Fibroblast of gingiva (primary cell): ENCODE results near the gene SSRP1.

Source experiments
- DNase-seq: peaks from one replicate; pipeline ENCODE4 v3.0.0-alpha.2; 2011; ENCODE audit warnings: low read depth

SSRP1 gene

DNA sequence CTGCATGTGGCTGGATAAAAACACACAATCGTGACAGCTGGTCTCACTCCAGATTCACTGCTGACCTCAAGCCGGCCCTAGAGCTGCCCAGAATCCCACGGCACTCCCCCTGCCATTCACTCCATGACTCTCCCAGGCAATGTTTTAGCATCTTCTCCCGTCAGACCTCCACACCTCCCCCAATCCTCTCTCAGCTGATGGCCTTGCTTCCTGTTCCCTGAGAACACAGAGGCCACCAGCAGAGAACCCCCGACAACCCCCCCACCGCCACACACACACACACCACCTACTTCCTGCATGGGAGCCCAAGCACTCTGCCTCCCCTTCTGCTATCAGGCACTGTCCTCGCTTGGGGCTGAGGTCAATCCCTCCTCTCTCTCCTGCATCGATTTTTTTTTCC lies 20.2 kb downstream of the SSRP1 start:
- no peak for DNase-seq

DNA sequence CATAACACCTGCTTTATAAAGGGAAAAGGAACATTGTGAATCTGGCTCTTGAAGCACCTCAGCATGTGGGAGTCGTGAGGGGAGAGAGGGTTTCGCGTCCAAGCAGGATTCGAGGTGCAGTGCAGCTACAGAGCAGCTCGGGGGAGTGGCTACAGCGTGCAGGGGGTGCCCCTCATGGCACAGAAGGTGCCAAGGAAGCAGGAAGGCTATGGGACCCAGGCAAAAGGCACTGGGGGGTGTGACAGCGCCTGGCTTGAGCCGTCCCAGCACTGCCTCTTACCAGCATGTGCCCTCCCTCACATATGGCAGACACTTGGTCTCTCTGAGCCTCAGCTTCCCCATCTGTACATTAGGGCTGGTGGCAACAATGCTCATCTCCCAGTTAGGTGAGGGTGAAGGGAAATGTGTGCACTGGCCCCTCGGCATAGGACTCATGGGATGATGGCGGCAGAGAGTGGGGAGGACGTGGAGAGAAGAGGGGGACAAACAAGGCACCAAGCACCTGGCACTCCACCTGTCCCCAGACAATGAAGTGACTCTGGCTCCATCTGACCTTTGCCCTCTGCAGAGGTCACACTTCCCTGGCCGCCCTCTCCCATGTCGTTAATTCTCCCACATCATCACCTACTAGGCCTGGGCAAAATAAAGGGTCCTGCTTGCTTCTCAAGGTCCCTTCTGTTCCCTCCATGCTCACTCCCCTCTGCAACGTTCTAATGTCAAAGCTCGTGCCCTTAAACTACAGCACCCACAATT lies 21.3 kb downstream of the SSRP1 start:
- no peak for DNase-seq

DNA sequence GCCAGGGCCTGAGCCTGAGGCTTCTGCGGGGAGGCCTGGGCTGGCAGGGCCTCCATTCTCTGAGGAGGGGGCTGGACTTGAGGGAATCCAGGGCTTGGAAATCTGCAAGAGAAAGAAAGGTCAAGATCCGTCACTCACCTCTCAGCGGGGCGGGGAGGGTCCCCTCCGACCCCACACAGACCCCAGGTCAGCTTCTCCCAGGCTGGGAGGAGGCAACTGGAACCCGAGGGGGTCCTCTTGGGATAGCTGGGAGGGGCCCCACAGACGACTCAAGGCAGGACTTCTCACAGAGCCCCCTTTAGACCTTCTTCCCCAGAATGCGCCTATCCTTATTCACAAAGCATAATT lies 21.9 kb downstream of the SSRP1 start:
- no peak for DNase-seq

- no peak for DNase-seq
These were observed 22.5 kb downstream of the SSRP1 start for GRCh38 chr11:57313071-57313787.

- DNase-seq: no peak
These were observed 23.1 kb downstream of the SSRP1 start for GRCh38 chr11:57312511-57313021.

GRCh38 chr11:57311109-57311936 lies 24.4 kb downstream of the SSRP1 start:
- DNase-seq: peak; percentile 99

GRCh38 chr11:57310630-57311086 lies 25.0 kb downstream of the SSRP1 start:
- DNase-seq: peak; percentile 74

DNA sequence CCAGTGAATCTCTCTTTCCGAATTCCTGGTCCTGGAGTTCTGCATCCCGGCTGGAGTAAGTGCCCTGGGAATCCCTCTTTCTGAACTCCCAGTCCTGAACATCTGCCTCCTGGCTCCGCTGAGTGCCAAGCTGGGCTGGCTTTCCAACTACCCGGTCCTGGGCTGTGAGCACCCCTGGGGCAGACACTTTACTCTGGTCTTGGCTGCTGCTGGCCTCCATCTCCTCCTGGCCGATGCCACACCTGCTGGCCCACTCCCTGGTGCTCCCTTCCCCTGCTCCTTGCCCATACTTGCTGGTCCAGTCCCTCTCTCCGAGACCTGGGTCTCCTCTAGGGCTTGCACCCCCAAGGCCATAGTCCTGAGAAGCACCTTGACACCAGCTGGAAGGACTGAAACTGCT lies 25.6 kb downstream of the SSRP1 start:
- DNase-seq: no peak

- no peak for DNase-seq
These were observed 26.3 kb downstream of the SSRP1 start for GRCh38 chr11:57309106-57310059.

DNA sequence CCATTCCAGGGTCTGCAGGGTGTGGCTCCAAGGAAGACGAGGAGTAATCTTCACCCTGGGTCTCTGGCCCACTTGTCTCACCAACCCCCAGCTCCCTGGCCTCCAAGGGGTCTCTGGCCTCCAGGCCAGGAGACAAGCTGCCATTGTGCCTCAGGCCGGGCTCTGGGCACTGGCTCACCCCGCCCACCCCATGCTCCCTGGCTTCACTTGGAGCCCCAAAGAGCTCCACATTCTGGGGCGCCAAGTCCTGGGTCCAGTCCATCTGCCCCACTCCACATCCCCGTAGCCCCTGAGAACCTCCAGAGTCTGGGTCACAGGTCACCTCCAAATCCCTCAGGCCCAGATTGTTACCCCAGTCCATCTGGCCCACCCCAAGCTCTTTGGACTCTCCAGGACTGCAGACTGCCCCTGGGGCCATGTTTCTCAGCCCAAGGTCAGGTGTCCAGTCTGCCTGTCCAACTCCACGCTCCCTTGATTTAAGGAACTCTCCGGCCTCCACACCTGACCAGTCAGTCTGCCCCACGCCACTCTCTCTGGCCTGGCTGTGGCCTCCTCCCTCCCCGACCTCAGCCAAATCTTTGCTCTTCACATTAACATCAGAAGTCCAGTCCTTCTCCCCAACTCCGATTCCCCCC lies 27.1 kb downstream of the SSRP1 start:
- no peak for DNase-seq

GRCh38 chr11:57307666-57308270 lies 27.9 kb downstream of the SSRP1 start:
- no peak for DNase-seq

DNA sequence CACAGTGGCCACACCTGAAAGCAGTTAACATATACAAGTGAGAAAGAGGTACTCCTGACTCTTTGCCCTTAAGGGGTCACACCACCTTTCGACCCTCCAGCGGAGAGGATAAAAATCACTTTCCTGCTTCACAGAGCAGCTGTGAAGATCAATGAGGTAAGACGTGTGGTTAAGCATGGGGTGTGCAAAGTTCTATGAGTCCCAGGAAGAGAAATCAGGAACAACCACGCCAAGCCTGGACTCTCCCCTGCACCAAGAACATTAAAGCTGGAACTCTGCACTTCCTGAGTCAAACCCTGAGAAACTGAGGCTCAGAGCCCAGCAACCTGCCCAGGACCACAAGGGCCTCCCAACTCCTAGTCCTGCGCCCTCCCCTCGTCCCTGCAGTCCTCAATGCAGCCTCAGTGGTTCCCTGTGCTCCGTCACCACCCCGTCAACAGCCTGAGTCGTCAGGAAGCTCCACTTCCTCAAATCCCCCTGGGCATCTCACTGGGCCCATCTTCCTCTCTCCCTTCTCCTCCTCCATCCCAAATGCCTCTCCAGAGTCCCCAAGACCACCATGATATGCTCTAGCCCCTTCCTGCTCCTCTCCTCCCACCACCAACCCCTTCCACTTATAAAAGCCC lies 28.6 kb downstream of the SSRP1 start:
- DNase-seq: no peak

DNA sequence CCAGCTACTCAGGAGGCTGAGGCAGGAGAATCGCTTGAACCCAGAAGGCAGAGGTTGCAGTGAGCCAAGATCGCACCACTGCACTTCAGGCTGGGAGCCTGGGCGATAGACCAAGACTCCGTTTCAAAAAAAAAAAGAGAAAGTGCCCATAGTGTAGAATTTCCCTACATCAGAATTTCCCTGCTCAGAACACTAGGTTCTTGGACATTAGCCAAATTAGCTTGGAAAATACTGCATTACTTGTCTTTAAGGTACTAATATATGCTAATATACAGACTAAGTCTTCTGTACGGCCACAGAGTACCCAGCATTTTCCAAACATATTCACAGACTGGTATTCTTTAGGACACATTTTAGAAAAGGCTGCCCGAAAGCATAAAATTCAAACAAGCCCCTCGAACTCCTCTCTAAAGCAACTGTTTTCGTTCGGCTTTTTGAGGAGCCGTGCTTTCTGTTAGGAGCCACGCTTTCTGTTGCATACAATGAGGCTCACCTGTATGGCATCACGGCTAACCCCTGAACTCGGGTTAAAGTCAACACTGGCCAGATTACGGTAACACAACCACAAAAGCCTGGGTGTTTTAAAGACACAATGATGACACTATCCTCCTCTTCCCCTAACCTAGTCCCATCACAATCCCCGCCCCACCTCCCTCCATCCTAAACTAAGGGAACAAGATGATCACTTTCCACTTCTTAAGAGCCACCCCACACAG lies 29.4 kb downstream of the SSRP1 start:
- peak; percentile 47 for DNase-seq

DNA sequence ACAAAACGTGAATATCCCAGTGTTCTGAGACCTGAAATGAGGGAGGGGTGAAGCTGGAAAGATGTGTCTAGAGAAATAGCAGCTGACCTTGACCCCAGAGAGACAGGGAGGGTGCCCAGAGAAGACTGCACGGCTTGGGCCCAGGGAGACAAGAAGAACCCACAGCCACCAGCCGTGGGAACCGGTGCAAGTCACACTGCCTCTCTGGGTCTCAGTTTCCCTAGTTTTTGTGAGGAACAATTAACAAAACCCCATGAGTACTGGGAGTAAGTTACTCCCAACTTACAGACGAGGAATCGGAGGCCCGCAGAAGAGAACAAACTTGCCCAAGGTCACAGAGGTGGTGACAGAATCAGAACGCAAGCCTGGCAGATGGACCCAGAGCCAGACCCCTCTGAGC lies 30.2 kb downstream of the SSRP1 start:
- no peak for DNase-seq

GRCh38 chr11:57303990-57304579 lies 31.6 kb downstream of the SSRP1 start:
- DNase-seq: no peak

DNA sequence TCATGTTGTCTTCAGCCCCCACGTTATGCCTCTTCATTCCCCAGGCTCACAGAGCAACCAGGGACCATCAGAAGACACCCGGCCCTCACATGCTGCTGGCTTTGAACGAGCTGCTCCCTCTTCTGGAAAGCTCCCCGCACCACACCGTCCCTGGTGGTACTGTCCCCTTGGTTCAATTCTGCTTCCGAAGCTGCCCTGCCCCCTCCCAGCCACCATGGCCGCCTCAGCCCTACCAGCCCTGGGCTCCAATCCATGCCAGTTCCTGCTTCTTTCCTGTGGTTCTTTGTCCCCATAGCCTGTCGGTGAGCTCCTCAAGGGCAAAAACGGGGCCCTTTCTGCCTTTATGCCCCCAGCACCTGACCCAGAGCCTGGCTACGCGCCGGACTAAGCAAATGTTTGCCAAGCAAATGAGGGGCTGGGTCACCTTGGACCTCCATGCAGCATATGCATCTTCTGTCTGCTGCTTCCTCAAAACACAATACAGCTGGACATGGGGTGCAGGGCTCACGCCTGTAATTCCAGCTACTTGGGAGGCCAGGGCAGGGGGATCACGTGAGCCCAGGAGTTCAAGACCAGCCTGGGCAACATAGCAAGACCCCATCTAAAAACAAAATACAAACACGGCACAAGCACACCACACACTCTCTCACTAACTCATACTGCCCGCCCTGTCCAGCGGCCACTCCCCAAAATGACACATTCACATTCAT lies 32.3 kb downstream of the SSRP1 start:
- DNase-seq: no peak

DNA sequence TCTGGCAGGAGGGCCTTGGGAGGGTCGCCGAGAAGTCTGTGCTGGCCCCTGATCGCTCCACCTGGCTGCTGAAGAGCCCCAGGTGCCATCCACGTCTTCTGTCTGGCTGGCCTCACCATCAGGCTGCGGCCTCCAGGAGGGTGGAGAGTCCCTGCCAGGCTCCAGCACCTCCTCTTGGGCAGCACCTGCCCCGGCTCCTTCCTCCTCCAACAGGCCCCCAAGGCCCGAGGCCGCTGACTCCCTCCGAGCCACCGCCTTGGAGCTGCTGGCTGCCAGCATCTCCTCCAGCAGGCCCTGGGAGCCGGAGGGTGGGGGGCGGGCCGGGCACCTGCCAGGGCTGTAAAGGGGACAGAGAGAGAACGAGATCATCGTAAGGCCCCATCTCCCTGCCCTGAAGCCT lies 33.2 kb downstream of the SSRP1 start:
- DNase-seq: no peak

DNA sequence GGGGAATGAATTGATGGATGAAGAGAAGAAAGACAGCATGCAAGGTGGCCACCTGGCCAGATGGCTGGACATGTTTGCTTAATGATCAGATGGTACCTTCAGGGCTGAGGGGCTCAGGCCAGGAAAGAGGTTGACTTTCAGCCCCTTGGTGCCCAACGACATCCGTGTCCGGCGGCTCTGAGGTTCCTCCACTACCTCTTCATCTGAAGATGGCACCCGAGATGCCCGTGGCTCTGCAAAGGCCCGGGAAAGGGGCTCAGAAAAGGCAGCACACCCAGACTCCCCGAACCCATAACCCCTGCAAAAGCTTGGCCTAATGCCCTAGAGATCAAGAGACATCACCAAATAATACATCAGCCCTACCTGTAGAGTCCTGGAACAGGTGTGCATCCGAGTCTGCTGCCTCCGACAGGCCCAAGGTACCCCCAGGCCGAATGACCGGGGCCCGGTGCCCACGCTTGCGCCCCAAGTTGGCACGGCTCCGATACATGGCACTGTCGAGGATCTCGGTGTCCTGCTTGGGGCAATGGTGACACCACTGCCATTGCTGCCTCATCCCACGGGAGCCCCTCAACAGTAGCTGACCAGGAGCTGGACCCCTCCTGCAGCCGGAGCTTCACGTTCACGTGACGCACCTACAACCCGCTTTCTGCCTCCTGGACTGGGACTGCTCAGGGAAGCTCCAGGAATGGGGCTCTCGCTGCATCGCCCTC lies 33.8 kb downstream of the SSRP1 start:
- DNase-seq: no peak
